Parathyroid adenoma (tissue), 2 donors: Measurements from ENCODE around the gene PAPSS1.
"Not testable (repeated sequence)": the region's sequence is repeated elsewhere in the genome, so short reads cannot be mapped to it uniquely, and the experiment has no call there.

ENCODE experiments used
- H2AFZ ChIP-seq: fragments of 300-600 bp; sonication (generic); one replicate; pipeline ENCODE4 v1.7.0; 2017; ENCODE audit warnings: antibody characterized with exemption, mild to moderate bottlenecking
- H3K27ac ChIP-seq: fragments of 300-600 bp; sonication (generic); one replicate; pipeline ENCODE4 v1.7.0; 2017
- H3K27me3 ChIP-seq: fragments of 300-600 bp; sonication (generic); one replicate; pipeline ENCODE4 v1.7.0; 2017; ENCODE audit warnings: low read length; ENCODE audit not compliant: control insufficient read depth, insufficient read depth
- H3K36me3 ChIP-seq: fragments of 300-600 bp; sonication (generic); one replicate; pipeline ENCODE4 v1.7.0; 2017; ENCODE audit warnings: low read length; ENCODE audit not compliant: control insufficient read depth, insufficient read depth
- H3K4me1 ChIP-seq: fragments of 300-600 bp; sonication (generic); one replicate; pipeline ENCODE4 v1.7.0; 2017; ENCODE audit warnings: control low read depth
- H3K4me2 ChIP-seq: fragments of 300-600 bp; sonication (generic); one replicate; pipeline ENCODE4 v1.7.0; 2017; ENCODE audit warnings: low read length
- H3K4me3 ChIP-seq: fragments of 300-600 bp; sonication (generic); one replicate; pipeline ENCODE4 v1.7.0; 2017; ENCODE audit warnings: low read depth, low read length
- H3K79me2 ChIP-seq: fragments of 300-600 bp; sonication (generic); one replicate; pipeline ENCODE4 v1.7.0; 2017; ENCODE audit warnings: control low read depth
- H3K9ac ChIP-seq: fragments of 300-600 bp; sonication (generic); one replicate; pipeline ENCODE4 v1.7.0; 2017; ENCODE audit warnings: mild to moderate bottlenecking
- H3K9me3 ChIP-seq: fragments of 300-600 bp; sonication (generic); one replicate; pipeline ENCODE4 v1.7.0; 2017; ENCODE audit warnings: low read length; ENCODE audit not compliant: control insufficient read depth
- TF ChIP-seq, protein P1 (sequence below): fragments of 300-600 bp; sonication (generic); IDR thresholded peaks from one replicate; pipeline ENCODE4 v1.7.0; 2017; ENCODE audit warnings: antibody characterized with exemption, mild to moderate bottlenecking
- donor health status: primary hyperparathyroidism.

The PAPSS1 gene

DNA sequence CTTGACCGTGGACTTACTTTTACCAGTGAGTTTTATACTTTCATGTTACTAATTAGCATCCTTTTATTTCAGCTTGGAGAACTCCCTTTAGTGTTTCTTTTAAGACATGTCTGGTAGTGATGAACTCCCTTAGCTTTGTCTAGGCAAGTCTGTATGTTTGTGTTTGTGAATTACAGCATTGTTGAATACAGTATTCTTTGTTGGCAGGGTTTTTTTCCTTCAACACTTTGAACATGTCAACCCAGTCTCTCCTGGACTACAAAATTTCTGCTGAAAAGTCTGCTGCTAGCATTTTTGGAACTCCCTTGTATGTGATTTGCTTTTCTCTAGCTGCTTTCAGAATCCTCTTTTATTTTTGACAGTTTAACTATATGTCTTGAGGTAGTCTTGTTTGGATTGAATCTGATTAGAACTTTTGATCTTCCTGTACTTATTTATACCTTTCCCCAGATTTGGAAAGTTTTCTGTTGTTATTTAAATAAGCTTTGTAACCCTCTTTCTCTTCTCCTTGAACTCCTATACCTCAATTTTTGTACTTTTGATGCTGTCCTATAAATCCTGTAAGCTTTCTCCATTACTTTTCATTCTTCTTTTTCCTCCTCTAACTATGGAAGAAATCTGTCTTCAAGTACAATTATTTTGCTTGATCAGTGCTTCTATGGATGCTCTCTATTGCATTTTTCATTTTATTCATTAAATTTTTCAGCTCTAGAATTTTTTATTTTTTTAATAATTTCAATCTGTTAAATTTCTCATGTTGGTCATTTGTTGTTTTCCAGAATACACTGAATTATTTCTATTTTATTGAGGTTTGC is 14.1 kb downstream of the PAPSS1 start:
- Histone ChIP-seq H3K9me3 (no peaks in the 10 kb centered on the region), H3K4me3 (no peak overlapping the region), H3K4me2 (no peak overlapping the region), H3K36me3 (no peaks in the 10 kb centered on the region), H3K27me3 (no peaks in the 10 kb centered on the region), H2AFZ (no peak overlapping the region), H3K27ac (no peak overlapping the region), H3K4me1 (no peaks in the 10 kb centered on the region), H3K79me2 (peaks cover 8% of the 10 kb centered on the region), H3K9ac (no peak overlapping the region)
- TF ChIP-seq, protein P1, sequence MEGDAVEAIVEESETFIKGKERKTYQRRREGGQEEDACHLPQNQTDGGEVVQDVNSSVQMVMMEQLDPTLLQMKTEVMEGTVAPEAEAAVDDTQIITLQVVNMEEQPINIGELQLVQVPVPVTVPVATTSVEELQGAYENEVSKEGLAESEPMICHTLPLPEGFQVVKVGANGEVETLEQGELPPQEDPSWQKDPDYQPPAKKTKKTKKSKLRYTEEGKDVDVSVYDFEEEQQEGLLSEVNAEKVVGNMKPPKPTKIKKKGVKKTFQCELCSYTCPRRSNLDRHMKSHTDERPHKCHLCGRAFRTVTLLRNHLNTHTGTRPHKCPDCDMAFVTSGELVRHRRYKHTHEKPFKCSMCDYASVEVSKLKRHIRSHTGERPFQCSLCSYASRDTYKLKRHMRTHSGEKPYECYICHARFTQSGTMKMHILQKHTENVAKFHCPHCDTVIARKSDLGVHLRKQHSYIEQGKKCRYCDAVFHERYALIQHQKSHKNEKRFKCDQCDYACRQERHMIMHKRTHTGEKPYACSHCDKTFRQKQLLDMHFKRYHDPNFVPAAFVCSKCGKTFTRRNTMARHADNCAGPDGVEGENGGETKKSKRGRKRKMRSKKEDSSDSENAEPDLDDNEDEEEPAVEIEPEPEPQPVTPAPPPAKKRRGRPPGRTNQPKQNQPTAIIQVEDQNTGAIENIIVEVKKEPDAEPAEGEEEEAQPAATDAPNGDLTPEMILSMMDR: no peak

DNA sequence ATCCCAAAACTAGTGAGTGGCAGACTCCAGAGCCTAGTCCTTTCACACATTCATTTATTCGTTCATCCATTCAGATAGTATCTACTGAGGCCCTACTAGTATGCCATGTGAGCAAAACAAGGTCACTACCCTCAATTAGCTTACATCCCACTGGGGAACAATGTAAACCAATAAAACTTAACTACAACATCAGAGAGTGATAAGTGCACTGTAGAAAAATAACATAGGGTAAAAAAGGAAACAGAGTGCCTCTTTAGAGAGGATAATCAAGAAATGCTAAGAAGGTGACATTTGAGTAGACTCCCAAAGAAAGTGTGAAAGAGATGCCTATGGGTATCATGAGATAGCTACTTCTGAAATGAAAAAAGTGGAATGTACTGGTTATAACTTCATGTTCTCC is 18.5 kb downstream of the PAPSS1 start:
- Histone ChIP-seq H3K27ac (no peak overlapping the region), H3K9me3 (no peaks in the 10 kb centered on the region), H3K4me2 (no peak overlapping the region), H3K36me3 (no peaks in the 10 kb centered on the region), H3K4me3 (no peak overlapping the region), H3K9ac (no peak overlapping the region), H2AFZ (no peak overlapping the region), H3K27me3 (no peaks in the 10 kb centered on the region), H3K4me1 (no peaks in the 10 kb centered on the region), H3K79me2 (peaks cover 5% of the 10 kb centered on the region)
- TF ChIP-seq, protein P1: no peak

DNA sequence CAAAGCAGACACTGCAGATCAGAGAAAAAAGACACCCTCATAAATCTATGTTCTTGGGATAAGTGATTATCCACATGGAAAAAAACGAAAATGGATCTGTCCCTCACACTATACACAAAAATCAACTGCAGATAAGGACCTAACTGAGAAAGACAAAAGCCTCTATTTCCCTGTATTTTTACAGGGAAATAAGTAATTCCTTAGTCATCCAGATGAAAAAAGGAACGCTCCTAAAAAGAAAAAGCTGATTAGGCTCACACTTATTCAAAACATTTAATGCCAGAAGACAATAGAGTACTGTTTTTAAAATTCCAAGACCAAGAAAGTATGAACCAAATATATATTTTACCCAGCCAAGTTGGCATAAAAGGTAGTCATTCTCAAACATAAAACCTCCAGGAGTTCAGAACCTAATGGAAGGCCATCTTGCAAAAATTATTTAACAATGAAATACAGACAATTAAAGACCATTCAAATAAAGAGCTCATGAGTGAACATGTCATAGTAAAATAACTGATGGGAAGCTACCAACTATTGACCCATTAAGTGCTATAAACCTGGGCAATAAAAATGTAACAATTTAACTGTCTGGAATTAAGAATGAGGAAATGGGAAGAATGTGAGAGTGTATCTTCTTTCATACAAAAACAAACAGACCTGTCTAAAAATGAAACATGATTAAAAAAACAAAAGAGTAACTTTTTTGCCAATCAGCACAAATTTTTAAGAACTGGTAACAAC is 20.4 kb downstream of the PAPSS1 start:
- H3K4me1 ChIP-seq: no peaks in the 10 kb centered on the region
- H3K27ac ChIP-seq: no peak overlapping the region
- H3K9me3 ChIP-seq: no peaks in the 10 kb centered on the region
- no peaks in the 10 kb centered on the region for H3K36me3 ChIP-seq
- H3K27me3 ChIP-seq: no peaks in the 10 kb centered on the region
- TF ChIP-seq, protein P1: no peak
- H3K9ac ChIP-seq: no peak overlapping the region
- H3K4me3 ChIP-seq: no peak overlapping the region
- peaks cover 2% of the 10 kb centered on the region for H3K79me2 ChIP-seq
- H3K4me2 ChIP-seq: no peak overlapping the region
- H2AFZ ChIP-seq: no peak overlapping the region

DNA sequence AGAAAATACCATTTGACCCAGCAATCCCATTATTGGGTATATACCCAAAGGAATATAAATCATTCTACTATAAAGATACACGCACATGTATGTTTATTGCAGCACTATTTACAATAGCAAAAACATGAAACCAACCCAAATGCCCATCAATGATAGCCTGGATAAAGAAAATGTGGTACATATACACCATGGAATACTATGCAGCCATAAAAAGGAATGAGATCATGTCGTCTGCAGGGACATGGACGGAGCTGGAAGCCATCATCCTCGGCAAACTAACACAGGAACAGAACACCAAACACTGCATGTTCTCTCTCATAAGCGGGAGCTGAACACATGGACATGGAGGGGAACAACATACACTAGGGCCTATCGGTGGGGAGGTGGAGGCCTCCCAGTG is 23.8 kb downstream of the PAPSS1 start:
- not testable (repeated sequence) for H3K27me3 ChIP-seq, H3K4me2 ChIP-seq, H3K27ac ChIP-seq, H3K9me3 ChIP-seq, H3K79me2 ChIP-seq, H3K9ac ChIP-seq, H3K4me3 ChIP-seq, H2AFZ ChIP-seq, H3K36me3 ChIP-seq, H3K4me1 ChIP-seq

DNA sequence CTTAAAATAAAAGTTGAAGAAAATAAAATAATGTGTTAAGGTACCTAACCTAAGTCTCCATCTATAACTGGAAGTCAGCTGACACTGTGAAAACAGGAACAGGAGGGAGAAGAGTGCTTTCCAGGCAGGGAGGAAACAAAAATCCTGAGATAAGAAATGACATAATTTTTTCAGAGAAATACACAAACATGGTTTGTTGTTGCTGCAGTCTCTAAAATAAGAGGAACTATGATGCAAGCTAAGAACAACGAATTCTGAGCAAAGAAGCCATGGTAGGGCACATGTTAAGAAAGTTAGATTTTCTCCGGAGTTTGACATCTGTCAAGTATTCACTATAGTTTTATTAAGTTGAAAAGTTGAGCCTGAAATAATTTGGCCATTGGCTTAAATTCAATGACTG is 26.9 kb downstream of the PAPSS1 start:
- no peak overlapping the region for H2AFZ ChIP-seq
- no peaks in the 10 kb centered on the region for H3K4me1 ChIP-seq
- peaks cover 6% of the 10 kb centered on the region for H3K79me2 ChIP-seq
- TF ChIP-seq, protein P1: no peak
- H3K9me3 ChIP-seq: no peaks in the 10 kb centered on the region
- H3K27ac ChIP-seq: no peak overlapping the region
- H3K9ac ChIP-seq: no peak overlapping the region
- H3K4me2 ChIP-seq: no peak overlapping the region
- no peaks in the 10 kb centered on the region for H3K27me3 ChIP-seq
- no peak overlapping the region for H3K4me3 ChIP-seq
- H3K36me3 ChIP-seq: no peaks in the 10 kb centered on the region
